Erythroblast (primary cell): ENCODE results near the gene ASB3.

Experiments
- GATA1 ChIP-seq: IDR thresholded peaks from 2 replicates; pipeline ENCODE4 v1.6.1; 2011; ENCODE audit warnings: low read depth, mild to moderate bottlenecking, control low read depth, low read length, moderate library complexity
- POLR2A ChIP-seq: IDR thresholded peaks from 2 replicates; pipeline ENCODE4 v1.6.1; 2011; ENCODE audit warnings: mild to moderate bottlenecking, low read length

DNA sequence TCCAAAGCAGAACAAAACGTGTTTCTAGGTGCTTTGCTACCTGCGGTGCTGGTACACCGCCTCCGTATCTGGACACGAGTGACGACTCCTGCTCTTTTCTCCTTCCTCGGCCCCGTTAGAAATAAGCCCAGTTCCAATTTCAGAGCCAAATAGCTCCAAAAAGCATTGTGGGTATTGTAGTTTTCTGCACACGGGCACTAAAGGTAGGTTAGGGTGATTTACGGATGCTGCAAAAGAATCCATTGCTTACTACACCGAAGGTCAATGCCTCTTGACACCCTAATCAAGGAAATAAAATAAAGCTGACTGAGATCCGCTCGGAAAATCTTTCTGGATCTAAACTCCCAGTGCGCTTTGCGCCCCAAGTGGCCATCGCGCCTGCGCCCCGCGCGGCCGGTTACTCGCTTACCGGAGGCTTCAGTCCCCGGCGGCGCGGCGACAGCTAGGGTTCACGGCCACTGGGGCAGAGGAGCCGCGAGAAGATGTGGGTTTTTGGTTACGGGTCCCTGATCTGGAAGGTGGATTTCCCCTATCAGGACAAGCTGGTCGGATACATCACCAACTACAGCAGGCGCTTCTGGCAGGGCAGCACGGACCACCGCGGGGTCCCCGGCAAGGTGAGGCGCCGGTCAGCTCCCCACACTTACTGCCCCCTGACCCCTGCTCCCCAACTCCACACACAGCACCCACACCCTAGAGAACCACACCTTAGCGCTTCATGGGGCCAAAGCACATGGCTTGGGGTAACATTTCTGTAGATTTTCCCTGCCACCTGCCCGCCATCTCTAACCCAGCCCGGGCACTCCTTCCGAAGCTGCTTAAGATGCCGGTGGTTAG lies 19.1 kb downstream of the ASB3 start, which contains the start of gene CHAC2:
- TF ChIP-seq POLR2A (peak; percentile 97), GATA1 (no peak)
